CD14-positive monocyte (primary cell): Measurements from ENCODE around the gene IL17D. TPM values are rescaled to one million over a fixed set of nuclear protein-coding genes. Genes with fewer than 3 reads are reported as not detected.

Source experiments
- DNase-seq, 3 donors: peaks; one replicate each; pipeline ENCODE4 v3.0.0-alpha.2; 2011 to 2022
- H2AFZ ChIP-seq: 2 replicates; pipeline ENCODE4 v1.6.0; 2012; ENCODE audit warnings: mild to moderate bottlenecking, low read depth, low read length, inconsistent platforms; ENCODE audit not compliant: insufficient read depth, poor library complexity, severe bottlenecking
- H3K27ac ChIP-seq, 2 donors: 1 replicate in 1 of 2; 2 replicates in 1 of 2; pipeline ENCODE4 v1.5.1; 2012 to 2013; ENCODE audit warnings: low read length in 2 of 2, control low read depth in 1 of 2, inconsistent platforms in 1 of 2, low read depth in 1 of 2, mild to moderate bottlenecking in 1 of 2
- H3K27me3 ChIP-seq, 2 donors: one replicate each; pipeline versions ENCODE4 v1.6.0 to v1.6.1; 2011 to 2013; ENCODE audit warnings: low read length in 2 of 2; ENCODE audit not compliant: control insufficient read depth in 2 of 2, insufficient read depth in 2 of 2
- H3K36me3 ChIP-seq, 2 donors: replicated peaks in 1 of 2; 1 replicate in 1 of 2; 2 replicates in 1 of 2; pipeline versions ENCODE4 v1.5.1 to v1.6.1; 2012 to 2013; ENCODE audit warnings: low read length in 2 of 2, control low read depth in 1 of 2, inconsistent platforms in 1 of 2, mild to moderate bottlenecking in 1 of 2; ENCODE audit not compliant: insufficient read depth in 2 of 2, control insufficient read depth in 1 of 2
- H3K4me1 ChIP-seq, 2 donors: 1 replicate in 1 of 2; 2 replicates in 1 of 2; pipeline versions ENCODE4 v1.5.1 to v1.6.1; 2012 to 2013; ENCODE audit warnings: low read length in 2 of 2, control low read depth in 1 of 2, inconsistent platforms in 1 of 2, mild to moderate bottlenecking in 1 of 2, moderate library complexity in 1 of 2; ENCODE audit not compliant: insufficient read depth in 2 of 2, control insufficient read depth in 1 of 2
- H3K4me2 ChIP-seq: replicated peaks from 2 replicates; pipeline ENCODE3; 2012; ENCODE audit warnings: low read length, moderate library complexity, mild to moderate bottlenecking; ENCODE audit not compliant: poor library complexity, severe bottlenecking; ENCODE audit errors: extremely low read depth
- H3K4me3 ChIP-seq, 3 experiments: fragments of 200-600 bp in 1 of 3; sonication (generic) in 1 of 3; replicated peaks in 1 of 3; 1 replicate in 2 of 3; 2 replicates in 1 of 3; pipeline ENCODE4 v1.5.1; 2011 to 2013; ENCODE audit warnings: low read length in 3 of 3, mild to moderate bottlenecking in 3 of 3, control low read depth in 2 of 3, low read depth in 2 of 3, inconsistent platforms in 1 of 3, moderate library complexity in 1 of 3
- H3K79me2 ChIP-seq: 2 replicates; pipeline ENCODE4 v1.6.0; 2012; ENCODE audit warnings: mild to moderate bottlenecking, control low read depth, inconsistent platforms, low read length, moderate library complexity; ENCODE audit not compliant: insufficient read depth
- H3K9ac ChIP-seq: 2 replicates; pipeline ENCODE4 v1.6.0; 2017; ENCODE audit warnings: low read length, mild to moderate bottlenecking; ENCODE audit not compliant: insufficient read depth, poor library complexity, severe bottlenecking
- H3K9me3 ChIP-seq, 2 donors: replicated peaks in 1 of 2; 1 replicate in 1 of 2; 2 replicates in 1 of 2; pipeline versions ENCODE4 v1.5.1 to v1.6.1; 2012 to 2013; ENCODE audit warnings: low read length in 2 of 2, control low read depth in 1 of 2; ENCODE audit not compliant: control insufficient read depth in 1 of 2, insufficient read depth in 1 of 2
- H4K20me1 ChIP-seq: 2 replicates; pipeline ENCODE4 v1.6.0; 2012; ENCODE audit warnings: mild to moderate bottlenecking, low read length, control low read depth, moderate library complexity; ENCODE audit not compliant: insufficient read depth
- H3K27ac Mint-ChIP-seq, 7 donors: one replicate each; pipeline ENCODE4 v1.8.0; 2020; ENCODE audit warnings: mild to moderate bottlenecking in 7 of 7, mixed read lengths in 7 of 7, moderate library complexity in 6 of 7, inconsistent platforms in 2 of 7
- H3K27me3 Mint-ChIP-seq, 3 donors: one replicate each; pipeline ENCODE4 v1.8.0; 2021 to 2022; ENCODE audit warnings: low read depth in 3 of 3, mild to moderate bottlenecking in 3 of 3, mixed read lengths in 3 of 3, moderate library complexity in 3 of 3, inconsistent platforms in 1 of 3
- H3K36me3 Mint-ChIP-seq, 2 donors: one replicate each; pipeline ENCODE4 v1.8.0; 2020; ENCODE audit warnings: mixed read lengths in 2 of 2, inconsistent platforms in 1 of 2, mild to moderate bottlenecking in 1 of 2
- H3K4me1 Mint-ChIP-seq: one replicate; pipeline ENCODE4 v1.8.0; 2020; ENCODE audit warnings: mild to moderate bottlenecking, mixed read lengths
- H3K4me3 Mint-ChIP-seq, 2 donors: one replicate each; pipeline ENCODE4 v1.8.0; 2020; ENCODE audit warnings: mild to moderate bottlenecking in 2 of 2, mixed read lengths in 2 of 2, moderate library complexity in 1 of 2
- H3K9me3 Mint-ChIP-seq, 7 donors: one replicate each; pipeline ENCODE4 v1.8.0; 2020 to 2022; ENCODE audit warnings: mixed read lengths in 7 of 7, mild to moderate bottlenecking in 6 of 7, moderate library complexity in 6 of 7, inconsistent platforms in 2 of 7
- WGBS: methylation state at CpG from one replicate; pipeline ENCODE4 v1.1.5; 2013; ENCODE audit warnings: missing lambda C conversion rate; ENCODE audit not compliant: insufficient coverage; 5-methylcytosine and 5-hydroxymethylcytosine counted together
- intact Hi-C, 2 donors: fragments of 100-400 bp; cut with micrococcal nuclease; formaldehyde crosslinking; loops; one replicate each; pipeline versions ENCODE4 v1.15.0 to v1.15.1; 2023
- polyA minus RNA-seq: library from RNA; depleted of rRNA, polyadenylated mRNA; stranded (reverse); fragments of >200 nt; gene quantifications from 2 replicates; pipeline ENCODE4 v1.2.3, GENCODE V29; 2012
- polyA plus RNA-seq, 3 donors: library from polyadenylated mRNA; depleted of rRNA in 1 of 3; unstranded in 2 of 3; stranded (reverse) in 1 of 3; fragments of 300-500 nt in 2 of 3; fragments of >200 nt in 1 of 3; fragmentation: Illumina TruSeq in 2 of 3; gene quantifications; 1 replicate in 2 of 3; 2 replicates in 1 of 3; pipeline ENCODE4 v1.2.3, GENCODE V29; 2012 to 2021
- total RNA-seq, 12 experiments: library from RNA in 1 of 12; stranded (reverse) in 1 of 12; fragments of 120-200 nt in 1 of 12; gene quantifications; one replicate each; pipeline ENCODE4 v1.2.4 and lab custom pipeline; 2013 to 2026; ENCODE audit warnings: mixed read lengths in 6 of 12, inconsistent platforms in 1 of 12
- TF ChIP-seq, protein P1 (sequence below): fragments of 200-600 bp; IDR thresholded peaks from one replicate; pipeline ENCODE4 v1.8.0; 2022; ENCODE audit warnings: antibody characterized with exemption, mild to moderate bottlenecking

IL17D gene
- 0.06 TPM for total RNA-seq (2013)
- not detected for polyA plus RNA-seq
- polyA minus RNA-seq, result 0.40 TPM in 1 of 2 replicates, not detected in the other
- 0 to 1.2 (median 0.12) reads per million in 11 experiments for total RNA-seq (lab: John Stamatoyannopoulos, UW)

GRCh38 chr13:20702915-20703779 is at the start of gene IL17D:
Gene IL17D, plus strand, starts transcription at chr13:20703699. Its CDS starts 303 bp downstream, at chr13:20704002.
- under 1% methylated on average over 91 of the region's 94 CpGs for WGBS
- DNase-seq, result no peak

GRCh38 chr13:20654156-20654555 is 49.3 kb upstream of the IL17D start:
- Histone ChIP-seq H3K27ac (no peak overlapping the region), H3K4me2 (no peak overlapping the region), H4K20me1 (no peaks in the 10 kb centered on the region), H3K27me3 (no peaks in the 10 kb centered on the region), H3K9me3 (no peaks in the 10 kb centered on the region), H3K4me3 (no peak overlapping the region), H3K9ac (no peak overlapping the region), H2AFZ (no peak overlapping the region), H3K36me3 (no peaks in the 10 kb centered on the region), H3K4me1 (no peaks in the 10 kb centered on the region), H3K79me2 (no peaks in the 10 kb centered on the region)
- Mint-ChIP-seq H3K27ac (no peak overlapping the region), H3K4me1 (no peaks in the 10 kb centered on the region), H3K27me3 (no peaks in the 10 kb centered on the region), H3K9me3 (no peaks in the 10 kb centered on the region), H3K36me3 (peaks cover 2 to 5% of the 10 kb centered on the region in 2 donors), H3K4me3 (no peak overlapping the region)
- intact Hi-C loops, result no loop called here
- WGBS, result no CpG with 5 or more reads among the region's 1 CpG
- DNase-seq, result no peak
- TF ChIP-seq, protein P1, sequence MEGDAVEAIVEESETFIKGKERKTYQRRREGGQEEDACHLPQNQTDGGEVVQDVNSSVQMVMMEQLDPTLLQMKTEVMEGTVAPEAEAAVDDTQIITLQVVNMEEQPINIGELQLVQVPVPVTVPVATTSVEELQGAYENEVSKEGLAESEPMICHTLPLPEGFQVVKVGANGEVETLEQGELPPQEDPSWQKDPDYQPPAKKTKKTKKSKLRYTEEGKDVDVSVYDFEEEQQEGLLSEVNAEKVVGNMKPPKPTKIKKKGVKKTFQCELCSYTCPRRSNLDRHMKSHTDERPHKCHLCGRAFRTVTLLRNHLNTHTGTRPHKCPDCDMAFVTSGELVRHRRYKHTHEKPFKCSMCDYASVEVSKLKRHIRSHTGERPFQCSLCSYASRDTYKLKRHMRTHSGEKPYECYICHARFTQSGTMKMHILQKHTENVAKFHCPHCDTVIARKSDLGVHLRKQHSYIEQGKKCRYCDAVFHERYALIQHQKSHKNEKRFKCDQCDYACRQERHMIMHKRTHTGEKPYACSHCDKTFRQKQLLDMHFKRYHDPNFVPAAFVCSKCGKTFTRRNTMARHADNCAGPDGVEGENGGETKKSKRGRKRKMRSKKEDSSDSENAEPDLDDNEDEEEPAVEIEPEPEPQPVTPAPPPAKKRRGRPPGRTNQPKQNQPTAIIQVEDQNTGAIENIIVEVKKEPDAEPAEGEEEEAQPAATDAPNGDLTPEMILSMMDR, result no peak

More at GRCh38 chr13:20702915-20703779, at the start of gene IL17D:
- Histone ChIP-seq H3K9me3 (peaks cover 0 to 3% of the 10 kb centered on the region in 2 donors), H4K20me1 (no peaks in the 10 kb centered on the region), H3K4me1 (peaks cover 11 to 12% of the 10 kb centered on the region in 2 donors), H3K27me3 (peaks cover 22 to 30% of the 10 kb centered on the region in 2 donors), H3K9ac (peak within 1 kb of the TSS; percentile 33), H3K4me2 (peak within 1 kb of the TSS; percentile 96), H2AFZ (peak within 1 kb of the TSS; percentile 86), H3K27ac (no peak within 1 kb of the TSS), H3K36me3 (no peaks in the 10 kb centered on the region), H3K79me2 (no peaks in the 10 kb centered on the region), H3K4me3 (peak within 1 kb of the TSS; percentile 31 to 79 (median 49))
- H3K4me3 Mint-ChIP-seq, result peak within 1 kb of the TSS; percentile 94 to 98
- peak within 1 kb of the TSS in 3 of 7 donors; percentile 25 to 63 (median 26) for H3K27ac Mint-ChIP-seq
- H3K4me1 Mint-ChIP-seq, result peaks cover 15% of the 10 kb centered on the region
- H3K9me3 Mint-ChIP-seq, result peaks cover 0 to 7% (median 4%) of the 10 kb centered on the region in 7 donors
- TF ChIP-seq, protein P1, result no peak
- peaks cover 33 to 47% (median 45%) of the 10 kb centered on the region in 3 donors for H3K27me3 Mint-ChIP-seq
- intact Hi-C loops, result no loop called here
- H3K36me3 Mint-ChIP-seq, result peaks cover 0 to 2% of the 10 kb centered on the region in 2 donors
